ENCODE results near the gene IL1A. TPM values are rescaled to one million over a fixed set of nuclear protein-coding genes. Genes with fewer than 3 reads are reported as not detected.

IL1A gene
- total and polyA plus RNA-seq, 9 of the 15 experiments (the other 6 are each of a cell fraction or from before 2014, with no cell fraction given), result 0.03 to 0.27 (median 0.14) TPM; not detected in 2

- TF ChIP-seq KLF1 (tag; IDR thresholded peaks at IDR 0.05) (no peak), CREM (IDR thresholded peaks at IDR 0.05; ENCODE audit: low read depth) (0 out of 2 replicates have a peak, but pooled peaks have one; percentile 7), KHSRP (IDR thresholded peaks at IDR 0.05) (no peak), ELF2 (CRISPR knock-in tag; IDR thresholded peaks at IDR 0.05) (no peak), TEAD2 (tag; IDR thresholded peaks at IDR 0.05) (no peak), MTA1 (IDR thresholded peaks at IDR 0.05; ENCODE audit: borderline replicate concordance) (no peak), NR2C2 (CRISPR knock-in tag; IDR thresholded peaks at IDR 0.05) (no peak), NR2C2 (tag; IDR thresholded peaks at IDR 0.05) (0 out of 2 replicates have a peak, but pooled peaks have one; percentile 31), KDM4B (IDR thresholded peaks at IDR 0.05; ENCODE audit: borderline replicate concordance in 2 of 2, low read depth in 1 of 2) (no peak), ZKSCAN3 (CRISPR knock-in tag; IDR thresholded peaks at IDR 0.05) (no peak), OTX1 (CRISPR knock-in tag; IDR thresholded peaks at IDR 0.05) (no peak), MTA2 (IDR thresholded peaks at IDR 0.05; ENCODE audit: low read depth) (no peak), FOXA1 (IDR thresholded peaks at IDR 0.05; ENCODE audit: borderline replicate concordance) (no peak), SAFB2 (IDR thresholded peaks at IDR 0.05; ENCODE audit: borderline replicate concordance, low read depth, low read length, severe bottlenecking) (no peak), RBM34 (IDR thresholded peaks at IDR 0.05; ENCODE audit: borderline replicate concordance, insufficient read depth, low read length) (no peak), ZBTB11 (CRISPR knock-in tag; IDR thresholded peaks at IDR 0.05) (no peak), FOXP1 (CRISPR knock-in tag; IDR thresholded peaks at IDR 0.05) (no peak), MED1 (CRISPR knock-in tag; IDR thresholded peaks at IDR 0.05; ENCODE audit: borderline replicate concordance) (no peak), GATA2 (CRISPR knock-in tag; IDR thresholded peaks at IDR 0.05) (no peak)
- TF ChIP-seq, protein P1, sequence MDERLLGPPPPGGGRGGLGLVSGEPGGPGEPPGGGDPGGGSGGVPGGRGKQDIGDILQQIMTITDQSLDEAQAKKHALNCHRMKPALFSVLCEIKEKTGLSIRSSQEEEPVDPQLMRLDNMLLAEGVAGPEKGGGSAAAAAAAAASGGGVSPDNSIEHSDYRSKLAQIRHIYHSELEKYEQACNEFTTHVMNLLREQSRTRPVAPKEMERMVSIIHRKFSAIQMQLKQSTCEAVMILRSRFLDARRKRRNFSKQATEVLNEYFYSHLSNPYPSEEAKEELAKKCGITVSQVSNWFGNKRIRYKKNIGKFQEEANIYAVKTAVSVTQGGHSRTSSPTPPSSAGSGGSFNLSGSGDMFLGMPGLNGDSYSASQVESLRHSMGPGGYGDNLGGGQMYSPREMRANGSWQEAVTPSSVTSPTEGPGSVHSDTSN (CRISPR knock-in tag; IDR thresholded peaks at IDR 0.05; ENCODE audit: low read depth), result no peak
- TF ChIP-seq, protein P1 (tag; conservative IDR thresholded peaks at IDR 0.05; ENCODE audit: low read depth), result no peak
- TF ChIP-seq, protein P2, sequence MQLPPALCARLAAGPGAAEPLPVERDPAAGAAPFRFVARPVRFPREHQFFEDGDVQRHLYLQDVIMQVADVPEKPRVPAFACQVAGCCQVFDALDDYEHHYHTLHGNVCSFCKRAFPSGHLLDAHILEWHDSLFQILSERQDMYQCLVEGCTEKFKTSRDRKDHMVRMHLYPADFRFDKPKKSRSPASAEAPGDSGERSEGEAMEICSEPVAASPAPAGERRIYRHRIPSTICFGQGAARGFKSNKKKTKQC (CRISPR knock-in tag; IDR thresholded peaks at IDR 0.05), result no peak; the same call in 1 of the 2 replicates
These were observed 57.7 kb downstream of the IL1A start (continued) for GRCh38 chr2:112726487-112727190.

Measured in K562 (cell line).